Heart left ventricle (tissue), 16 donors: ENCODE results near the gene FAN1. TPM values are rescaled to one million over a fixed set of nuclear protein-coding genes. Genes with fewer than 3 reads are reported as not detected.

ENCODE experiments used
- ATAC-seq, 4 donors: fragments of 200-7000 bp; cut with Tn5 transposase; one replicate each; pipeline ENCODE4 v1.9.1; 2020 to 2022; ENCODE audit warnings: moderate library complexity in 4 of 4, mild to moderate bottlenecking in 3 of 4, moderate number of reproducible peaks in 1 of 4
- DNase-seq, 5 donors: peaks; one replicate each; pipeline ENCODE4 v3.0.0-alpha.2; 2020
- H3K27ac ChIP-seq, 12 donors: fragments of 200-600 bp; sonication (generic) in 4 of 12; one replicate each; pipeline versions ENCODE4 v1.5.0 to v1.8.0; 2016 to 2022; ENCODE audit warnings: mild to moderate bottlenecking in 2 of 12
- H3K27me3 ChIP-seq, 9 donors: fragments of 200-600 bp; sonication (generic) in 2 of 9; one replicate each; pipeline versions ENCODE4 v1.5.1 to v1.8.0; 2016 to 2022; ENCODE audit warnings: mild to moderate bottlenecking in 3 of 9
- H3K36me3 ChIP-seq, 9 donors: fragments of 200-600 bp; sonication (generic) in 2 of 9; one replicate each; pipeline versions ENCODE4 v1.5.0 to v1.8.0; 2018 to 2022; ENCODE audit warnings: mild to moderate bottlenecking in 2 of 9
- H3K4me1 ChIP-seq, 12 donors: fragments of 200-600 bp; sonication (generic) in 4 of 12; one replicate each; pipeline versions ENCODE4 v1.5.0 to v1.8.0; 2016 to 2022; ENCODE audit warnings: mild to moderate bottlenecking in 3 of 12
- H3K4me3 ChIP-seq, 12 donors: fragments of 200-600 bp; sonication (generic) in 4 of 12; one replicate each; pipeline versions ENCODE4 v1.5.0 to v1.8.0; 2017 to 2022; ENCODE audit warnings: mild to moderate bottlenecking in 9 of 12, moderate library complexity in 4 of 12
- H3K9me3 ChIP-seq, 12 donors: fragments of 200-600 bp; sonication (generic) in 4 of 12; one replicate each; pipeline versions ENCODE4 v1.5.0 to v1.8.0; 2016 to 2022; ENCODE audit warnings: mild to moderate bottlenecking in 1 of 12
- CTCF ChIP-seq, 12 donors: fragments of 200-600 bp; sonication (generic) in 4 of 12; IDR thresholded peaks; one replicate each; pipeline versions ENCODE4 v1.5.0 to v1.8.0; 2018 to 2022; ENCODE audit warnings: antibody characterized with exemption in 12 of 12, mild to moderate bottlenecking in 5 of 12
- POLR2A ChIP-seq, 2 donors: fragments of 450-650 bp; IDR thresholded peaks; one replicate each; pipeline ENCODE4 v1.6.1; 2017; ENCODE audit warnings: antibody characterized with exemption in 2 of 2, mild to moderate bottlenecking in 2 of 2, moderate library complexity in 2 of 2
- WGBS, 4 donors: extraction: QIAGEN DNeasy Blood & Tissue Kit in 2 of 4; methylation state at CpG; one replicate each; pipeline versions ENCODE4 v1.1.5 to v1.1.7; 2013 to 2018; 5-methylcytosine and 5-hydroxymethylcytosine counted together
- intact Hi-C, 10 donors: fragments of 100-400 bp; cut with DNase I; formaldehyde crosslinking; loops; one replicate each; pipeline versions ENCODE4 v1.11.1 to v1.14.2; 2022
- polyA plus RNA-seq, 2 donors: library from polyadenylated mRNA; stranded (reverse); fragments of 200-250 nt; gene quantifications; one replicate each; pipeline ENCODE4 v1.2.3, GENCODE V29; 2013
- total RNA-seq, 9 donors: library from RNA; depleted of rRNA in 2 of 9; stranded (reverse); fragments of >200 nt in 2 of 9; fragmentation: NEBNext Ultra II Directional in 3 of 9; extraction: Animal tissue kit (Norgen Biotek cat#: 25700) in 3 of 9; gene quantifications; one replicate each; pipeline versions ENCODE4 v1.1.0 to v1.2.4, GENCODE V29; 2016 to 2023
- donor health status: ischemic (EF 13 %, LVEDD 7.1; RV severe dilation, severe dysfunction).
- donor health status: healthy with polysubstance abuse.
- donor health status: DM: no; HTN: yes; CAD: no.
- donor health status: DM: no; HTN: no; CAD: no.
- donor health status: ischemic (EF 25% LVEDD 6.9; RV normal size, moderate dysfunction).
- donor health status: ischemic (EF 25% LVEDD 5.7; RV mildly dilated, moderate dysfunction).
- donor health status: healthy.
- donor health status: DM: yes; HTN: yes; CAD: no.
- donor health status: ischemic (EF 35%, LVEDD 5.7; RV mildly dilated, moderate dysfunction).
- donor health status: nonischemic (EF 11% LVEDD 7.7; RV severe dilation, severe dysfunction).
- donor health status: DM: yes; HTN: yes; CAD: no.
- donor health status: PGD.
- donor health status: ischemic (EF 29% LVEDD 5.4; RV normal size, mild dysfunction).
- donor health status: nonischemic (EF 23%, LVEDD 6.1; RV moderate dilation, normal function).

The FAN1 gene
- total and polyA plus RNA-seq, 11 donors: 7.3 to 21.4 (median 17.5) TPM

GRCh38 chr15:30896211-30896606 lies 7.5 kb upstream of the FAN1 start:
- TF ChIP-seq POLR2A (IDR thresholded peaks at IDR 0.05) (no peak), CTCF (IDR thresholded peaks at IDR 0.05) (no peak)
- no peaks in the 10 kb centered on the region for H3K9me3 ChIP-seq
- no peaks in the 10 kb centered on the region for H3K36me3 ChIP-seq
- DNase-seq (no peak), ATAC-seq (no peak)
- H3K4me3 ChIP-seq: no peak overlapping the region
- intact Hi-C loops: no loop called here
- peaks cover 0 to 3% (median 0%) of the 10 kb centered on the region in 9 donors for H3K27me3 ChIP-seq
- WGBS, 4 donors: 89 to 95% (median 91%) methylated on average over 10 to 12 of the region's 12 CpGs
- no peaks in the 10 kb centered on the region for H3K4me1 ChIP-seq
- H3K27ac ChIP-seq: no peak overlapping the region

- intact Hi-C loops: loop anchor here in 2 of 10 donors (5.0 kb wide), 3 partner anchors 90 to 230 kb away; partner anchors contain the start of gene MTMR10 (in 1 of the 2)
- no peaks in the 10 kb centered on the region for H3K9me3 ChIP-seq
- H3K4me1 ChIP-seq: peaks cover 0 to 32% (median 14%) of the 10 kb centered on the region in 12 donors
- DNase-seq: no peak
- H3K27ac ChIP-seq: no peak overlapping the region
- no peak overlapping the region for H3K4me3 ChIP-seq
- no peaks in the 10 kb centered on the region for H3K36me3 ChIP-seq
- 96 to 100% (median 99%) methylated on average over 1 of the region's 1 CpG for WGBS, 4 donors
- no peaks in the 10 kb centered on the region for H3K27me3 ChIP-seq
- TF ChIP-seq CTCF (IDR thresholded peaks at IDR 0.05) (no peak), POLR2A (IDR thresholded peaks at IDR 0.05) (no peak)
- ATAC-seq: no peak
Measured at GRCh38 chr15:30901889-30902288, 1.8 kb upstream of the FAN1 start.

GRCh38 chr15:30904812-30905211 lies 1.1 kb downstream of the FAN1 start:
- Histone ChIP-seq H3K27me3 (no peaks in the 10 kb centered on the region), H3K4me1 (peaks cover 0 to 33% (median 14%) of the 10 kb centered on the region in 12 donors), H3K36me3 (peaks cover 0 to 21% (median 16%) of the 10 kb centered on the region in 9 donors), H3K27ac (peak overlapping the region in 1 of 12 donors; percentile 83), H3K9me3 (no peaks in the 10 kb centered on the region), H3K4me3 (peak overlapping the region in 5 of 12 donors; percentile 68 to 94 (median 74))
- 91 to 94% (median 92%) methylated on average over 5 of the region's 5 CpGs for WGBS, 4 donors
- DNase-seq (no peak), ATAC-seq (no peak)
- TF ChIP-seq CTCF (IDR thresholded peaks at IDR 0.05): no peak
- TF ChIP-seq POLR2A (IDR thresholded peaks at IDR 0.05): no peak
- intact Hi-C loops: loop anchor here in 3 of 10 donors (5.0 kb wide), 5 partner anchors 52 to 227 kb away; partner anchors contain the start of gene MTMR10 (in 1 of the 3)

GRCh38 chr15:30905821-30906220 lies 2.1 kb downstream of the FAN1 start:
- Histone ChIP-seq H3K27ac (no peak overlapping the region), H3K9me3 (no peaks in the 10 kb centered on the region), H3K4me3 (no peak overlapping the region), H3K36me3 (peaks cover 0 to 31% (median 25%) of the 10 kb centered on the region in 9 donors), H3K27me3 (no peaks in the 10 kb centered on the region), H3K4me1 (peaks cover 0 to 33% (median 14%) of the 10 kb centered on the region in 12 donors)
- peak in 3 of 12 donors; percentile 8 to 36 (median 8) for TF ChIP-seq CTCF (IDR thresholded peaks at IDR 0.05)
- TF ChIP-seq POLR2A (IDR thresholded peaks at IDR 0.05): no peak
- DNase-seq (no peak), ATAC-seq (no peak)
- intact Hi-C loops: loop anchor here in 1 of 10 donors (5.0 kb wide), 3 partner anchors 51 to 221 kb away; no protein-coding TSS in a partner anchor
- WGBS, 4 donors: 71 to 81% (median 75%) methylated on average over 5 of the region's 5 CpGs
